ENCODE results near the gene ZNF213.
"Not testable (repeated sequence)": the region's sequence is repeated elsewhere in the genome, so short reads cannot be mapped to it uniquely, and the experiment has no call there.

ZNF213 gene

DNA sequence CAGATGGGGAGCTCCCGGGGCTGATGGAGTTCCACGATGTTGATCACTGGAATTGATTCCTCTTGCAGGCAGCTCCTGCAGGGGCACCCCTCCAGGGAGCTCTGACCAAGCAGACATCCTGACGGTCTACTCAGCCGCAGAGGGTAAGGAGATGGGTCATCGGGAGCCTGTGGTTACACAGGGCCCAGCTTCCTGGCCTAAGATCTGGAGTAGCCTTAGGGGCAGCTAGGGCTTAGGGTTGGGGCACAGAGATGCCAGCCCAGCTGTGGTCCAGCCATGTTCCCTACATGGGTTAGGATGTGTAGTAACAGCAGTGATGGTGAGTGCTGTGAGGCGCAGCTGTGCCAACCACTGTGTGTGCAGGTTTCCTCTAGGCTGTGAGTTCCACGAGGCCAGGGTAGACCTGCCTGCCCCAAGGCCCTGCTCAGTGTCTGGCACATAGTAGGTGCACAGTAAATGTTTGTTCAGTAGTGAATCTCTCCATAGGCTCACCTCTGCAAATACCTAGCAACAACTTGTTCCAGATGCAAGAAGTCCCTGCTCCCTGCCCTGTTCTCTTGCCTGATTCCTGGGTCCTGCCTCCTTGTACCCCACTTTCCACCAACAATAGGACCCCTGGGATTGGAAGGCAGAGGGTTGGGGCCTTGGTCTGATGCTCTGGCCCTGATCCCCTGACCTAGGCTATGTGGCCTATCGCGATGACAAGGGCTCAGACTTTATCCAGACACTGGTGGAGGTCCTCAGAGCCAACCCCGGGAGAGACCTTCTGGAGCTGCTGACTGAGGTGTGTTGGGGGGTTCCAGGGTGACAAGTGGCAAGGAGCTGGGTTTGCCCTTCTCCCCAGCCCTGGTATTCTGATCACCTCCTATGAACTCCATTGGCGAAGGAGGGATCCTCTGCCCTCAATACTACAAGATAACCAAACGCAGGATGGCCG, 13.7 kb downstream of the ZNF213 start:
- no peak for DNase-seq

DNA sequence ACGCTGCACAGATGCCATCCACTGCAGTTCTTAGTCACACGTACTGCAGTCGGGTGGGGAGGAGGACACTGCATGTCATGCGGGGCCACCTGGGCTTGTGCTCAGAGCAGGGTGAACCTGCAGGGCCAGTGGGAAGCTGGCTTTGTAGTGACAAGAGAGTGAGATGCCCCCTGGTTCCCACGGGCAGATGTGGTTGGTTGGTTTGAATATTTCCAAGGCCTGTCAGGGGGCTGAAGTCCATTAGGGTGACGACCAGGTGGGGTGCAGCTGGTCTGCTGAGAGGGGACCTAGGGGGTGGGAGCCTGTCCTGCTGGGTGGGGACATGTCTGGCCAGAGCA, 14.3 kb downstream of the ZNF213 start:
- DNase-seq, result no peak

DNA sequence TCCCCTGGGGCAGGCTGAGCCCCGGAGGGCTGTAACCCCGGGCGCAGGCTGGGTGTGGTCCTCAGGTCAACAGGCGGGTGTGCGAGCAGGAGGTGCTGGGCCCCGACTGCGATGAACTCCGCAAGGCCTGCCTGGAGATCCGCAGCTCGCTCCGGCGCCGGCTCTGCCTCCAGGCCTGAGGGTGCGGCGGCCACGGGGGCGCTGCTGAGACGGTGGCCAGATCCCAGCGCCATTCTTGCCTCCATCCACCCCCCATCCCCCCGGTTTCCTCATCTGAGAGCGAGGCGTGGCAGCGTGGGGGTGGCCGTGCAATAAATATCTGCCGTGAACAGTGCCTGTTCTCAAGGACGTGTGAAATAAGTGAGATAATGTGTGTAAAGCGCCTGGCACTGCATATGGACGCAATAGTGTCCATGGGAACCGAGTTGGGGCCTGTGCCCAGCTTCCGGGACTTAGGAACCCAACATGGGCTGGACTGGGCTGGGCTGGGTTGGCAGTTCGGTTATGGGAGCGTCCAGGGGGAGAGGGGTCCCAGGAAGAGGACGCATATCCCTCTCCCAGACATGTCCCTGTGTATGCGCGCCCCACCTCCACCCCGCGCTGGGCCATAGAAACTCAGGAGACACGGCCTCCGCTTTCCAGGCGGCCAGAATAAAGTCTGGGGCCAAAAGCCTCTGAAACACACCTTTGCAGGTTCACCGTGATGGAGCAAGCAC, 15.0 kb downstream of the ZNF213 start:
- DNase-seq, result peak; percentile 35 to 38

DNA sequence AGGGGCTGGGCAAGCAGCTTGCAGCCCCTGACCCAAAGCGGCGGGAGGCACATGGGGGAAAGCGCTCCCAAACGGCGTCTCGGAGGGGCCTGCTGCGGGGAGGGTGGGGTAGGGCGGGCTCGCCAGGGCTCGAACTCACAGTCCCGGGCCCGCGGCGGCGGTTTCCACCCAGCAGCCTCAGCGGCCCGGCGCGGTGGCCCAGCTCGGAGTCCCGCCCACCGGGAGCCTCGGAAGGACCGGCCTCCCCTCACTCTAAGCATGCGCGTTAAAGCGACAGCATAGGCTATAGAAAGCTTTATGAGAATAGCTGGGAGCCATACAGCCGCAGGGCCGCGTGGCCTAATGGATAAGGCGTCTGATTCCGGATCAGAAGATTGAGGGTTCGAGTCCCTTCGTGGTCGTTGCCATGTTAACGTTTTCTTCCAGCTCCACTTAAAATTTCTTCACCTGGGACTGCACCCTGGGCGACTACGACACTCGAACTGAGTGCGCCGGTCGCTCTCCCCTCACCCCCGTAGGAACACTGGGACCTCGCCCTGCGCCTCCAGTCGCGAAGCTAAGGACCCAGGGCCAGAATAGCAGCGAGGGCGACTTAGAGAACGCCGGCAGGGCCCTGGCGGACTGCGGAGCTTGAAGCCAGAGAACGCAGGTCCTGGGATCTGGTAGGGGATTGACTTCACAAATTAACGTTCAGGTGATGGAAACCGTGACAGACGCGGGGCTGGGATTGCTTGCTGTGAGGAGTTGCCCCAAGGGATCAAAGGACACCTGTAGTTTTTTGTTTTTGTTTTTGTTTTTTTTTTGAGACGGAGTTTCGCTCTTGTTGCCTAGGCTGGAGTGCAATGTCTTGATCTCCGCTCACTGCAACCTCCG, 15.8 kb downstream of the ZNF213 start:
- DNase-seq, result peak; percentile 97 to 98

DNA sequence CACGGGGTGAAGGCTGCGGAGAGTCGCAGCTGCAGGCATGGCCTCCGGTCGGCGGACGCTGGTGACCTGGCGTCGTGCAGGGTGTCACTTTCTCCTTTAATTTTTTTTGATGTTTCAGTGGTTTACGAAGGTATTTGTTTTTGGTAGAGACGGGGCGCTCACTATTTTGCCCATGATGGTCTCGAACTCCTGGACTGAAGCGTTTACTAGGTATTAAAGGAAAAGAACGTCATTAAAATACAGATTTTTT, 17.1 kb downstream of the ZNF213 start:
- DNase-seq, result no peak

DNA sequence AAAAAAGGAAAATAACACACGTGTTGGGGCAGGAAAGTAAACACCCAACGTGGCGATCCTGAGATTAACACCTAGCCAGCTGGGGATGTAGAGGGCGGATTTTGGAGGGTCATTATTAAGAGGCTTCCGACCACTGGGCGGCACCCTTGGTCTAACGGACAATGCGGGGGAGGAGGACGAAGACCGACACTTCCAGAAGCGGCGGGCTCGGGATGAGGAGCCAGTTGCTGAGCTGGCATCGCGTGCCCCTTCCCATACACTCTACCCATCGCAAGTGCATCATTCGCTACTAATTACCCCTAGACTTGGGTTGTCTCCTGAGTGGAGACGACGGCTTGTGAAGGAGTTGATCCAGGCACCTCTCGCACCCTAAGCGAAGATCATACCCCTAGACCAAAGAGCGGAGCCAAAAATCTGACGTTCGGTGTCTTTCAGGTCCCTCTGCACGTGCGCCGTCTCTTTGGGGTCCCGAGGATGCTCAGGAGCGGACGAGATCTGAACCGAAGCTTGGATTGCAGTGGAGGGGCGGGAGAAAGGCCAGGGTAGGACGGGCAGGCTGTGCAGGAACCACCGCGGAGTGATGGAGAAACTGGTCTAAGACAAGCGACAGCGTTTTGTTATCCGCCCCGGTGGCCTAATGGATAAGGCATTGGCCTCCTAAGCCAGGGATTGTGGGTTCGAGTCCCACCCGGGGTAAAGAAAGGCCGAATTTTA, 17.6 kb downstream of the ZNF213 start:
- DNase-seq, result peak; percentile 92

DNA sequence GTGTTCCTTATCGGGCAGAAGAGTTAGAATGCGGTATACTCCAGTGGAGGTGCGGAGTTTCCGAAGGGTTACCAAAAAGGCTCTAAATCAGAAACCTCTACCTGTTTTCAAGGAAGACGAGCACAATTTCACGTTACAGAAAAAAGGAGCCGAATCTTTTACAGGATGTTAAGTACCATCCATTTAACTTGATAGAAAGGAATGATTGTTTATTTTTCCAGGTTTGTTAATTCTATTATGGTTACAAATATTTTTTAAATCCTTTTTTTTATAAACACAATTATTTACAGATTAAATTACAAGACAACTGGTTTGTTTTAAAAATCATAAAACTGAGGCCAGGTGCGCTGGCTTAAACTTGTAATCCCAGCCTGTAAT, 18.2 kb downstream of the ZNF213 start:
- DNase-seq, result no peak

DNA sequence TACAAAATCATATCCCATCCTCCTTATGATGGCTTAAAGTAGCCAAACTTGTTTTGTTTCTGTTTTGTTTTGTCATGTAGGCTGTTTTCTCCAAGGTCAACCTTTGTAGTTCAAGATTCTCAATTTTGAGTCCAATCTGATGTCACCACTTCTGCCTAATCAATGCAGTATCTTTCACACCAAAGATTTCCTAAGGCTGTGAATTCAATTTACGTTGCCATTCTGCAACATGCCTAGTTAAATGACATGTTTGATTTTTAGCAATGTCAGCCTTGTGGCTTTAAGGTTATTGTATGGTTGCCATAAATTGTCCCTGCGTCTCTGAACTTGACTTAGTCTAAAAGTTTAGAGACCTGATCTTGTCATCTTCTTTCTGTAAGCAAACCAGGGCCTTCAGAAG, 20.4 kb downstream of the ZNF213 start:
- DNase-seq, result no peak

DNA sequence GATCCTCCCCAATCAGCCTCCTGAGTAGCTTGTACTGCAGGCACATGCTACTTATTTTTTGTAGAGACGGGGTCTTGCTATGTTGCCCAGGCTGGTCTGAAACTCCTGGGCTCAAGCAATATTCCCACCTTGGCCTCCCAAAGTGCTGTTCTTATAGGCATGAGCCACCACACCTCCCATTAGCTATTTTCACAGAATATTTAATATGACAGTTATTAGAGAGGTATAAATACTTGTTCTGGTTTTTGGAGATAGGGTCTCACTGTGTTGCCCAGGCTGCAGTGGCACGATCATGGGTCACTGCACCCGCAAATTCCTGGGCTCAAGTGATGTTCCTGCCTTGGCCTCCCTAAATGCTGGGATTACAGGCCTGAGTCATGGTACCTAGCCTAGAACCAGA, 21.1 kb downstream of the ZNF213 start:
- DNase-seq, result no peak

DNA sequence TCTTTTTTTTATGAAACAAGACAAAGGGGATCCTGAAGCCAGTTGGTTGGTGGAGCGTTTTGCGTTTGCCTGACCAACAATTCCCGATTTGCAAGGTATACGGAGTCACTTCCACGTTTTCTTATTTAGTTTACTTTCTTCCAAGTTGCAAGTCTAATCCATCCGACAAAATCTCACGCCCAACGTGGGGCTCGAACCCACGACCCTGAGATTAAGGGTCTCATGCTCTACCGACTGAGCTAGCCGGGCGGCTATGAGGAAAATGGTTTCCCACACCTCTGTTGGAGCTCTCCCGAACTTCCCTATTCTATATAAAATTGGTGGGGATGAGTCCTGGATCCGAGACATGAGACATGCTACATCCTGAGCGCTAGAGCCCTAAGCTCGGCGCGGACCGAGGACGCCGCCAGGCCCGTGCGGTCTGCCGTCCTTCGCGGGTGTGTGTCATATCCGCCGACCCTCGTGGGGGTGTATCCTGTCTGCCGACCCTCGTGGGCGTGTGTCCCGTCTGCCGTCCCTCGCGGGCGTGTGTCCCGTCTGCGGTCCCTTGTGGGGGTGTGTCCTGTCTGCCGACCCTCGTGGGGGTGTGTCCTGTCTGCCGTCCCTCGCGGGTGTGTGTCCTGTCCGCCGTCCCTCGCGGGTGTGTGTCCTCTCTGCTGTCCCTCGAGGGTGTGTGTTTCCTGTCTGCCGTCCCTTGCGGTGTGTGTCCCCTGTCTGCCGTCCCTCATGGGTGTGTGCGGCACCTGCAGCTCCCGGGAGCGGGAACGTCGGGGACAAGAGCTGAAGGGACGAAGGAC, 22.6 kb downstream of the ZNF213 start:
- DNase-seq, result peak; percentile 79 to 82

DNA sequence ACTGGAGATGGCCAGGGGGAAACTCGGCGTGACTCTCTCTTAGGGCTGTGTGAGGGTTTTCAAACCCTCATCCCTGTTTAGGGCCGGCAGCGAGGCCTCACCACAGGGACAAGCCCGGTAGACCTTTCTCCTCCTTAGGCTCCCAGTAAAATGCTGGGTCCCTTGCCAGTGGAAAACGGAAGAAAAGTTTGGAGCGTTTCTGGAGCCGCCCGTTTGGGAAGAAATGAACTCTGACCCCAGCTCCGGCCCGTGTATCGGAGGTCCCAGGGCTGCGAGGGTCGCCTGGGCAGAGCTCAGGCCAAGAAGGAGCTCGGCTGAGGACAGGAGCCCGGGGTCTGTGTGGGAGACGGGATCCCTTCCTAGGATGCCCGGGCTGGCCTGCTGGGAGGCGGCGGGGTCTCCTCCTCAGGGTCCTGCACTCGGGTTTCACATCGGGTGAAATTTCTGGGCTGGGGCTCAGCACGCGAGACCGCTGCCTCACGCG, 23.2 kb downstream of the ZNF213 start:
- no peak for DNase-seq

DNA sequence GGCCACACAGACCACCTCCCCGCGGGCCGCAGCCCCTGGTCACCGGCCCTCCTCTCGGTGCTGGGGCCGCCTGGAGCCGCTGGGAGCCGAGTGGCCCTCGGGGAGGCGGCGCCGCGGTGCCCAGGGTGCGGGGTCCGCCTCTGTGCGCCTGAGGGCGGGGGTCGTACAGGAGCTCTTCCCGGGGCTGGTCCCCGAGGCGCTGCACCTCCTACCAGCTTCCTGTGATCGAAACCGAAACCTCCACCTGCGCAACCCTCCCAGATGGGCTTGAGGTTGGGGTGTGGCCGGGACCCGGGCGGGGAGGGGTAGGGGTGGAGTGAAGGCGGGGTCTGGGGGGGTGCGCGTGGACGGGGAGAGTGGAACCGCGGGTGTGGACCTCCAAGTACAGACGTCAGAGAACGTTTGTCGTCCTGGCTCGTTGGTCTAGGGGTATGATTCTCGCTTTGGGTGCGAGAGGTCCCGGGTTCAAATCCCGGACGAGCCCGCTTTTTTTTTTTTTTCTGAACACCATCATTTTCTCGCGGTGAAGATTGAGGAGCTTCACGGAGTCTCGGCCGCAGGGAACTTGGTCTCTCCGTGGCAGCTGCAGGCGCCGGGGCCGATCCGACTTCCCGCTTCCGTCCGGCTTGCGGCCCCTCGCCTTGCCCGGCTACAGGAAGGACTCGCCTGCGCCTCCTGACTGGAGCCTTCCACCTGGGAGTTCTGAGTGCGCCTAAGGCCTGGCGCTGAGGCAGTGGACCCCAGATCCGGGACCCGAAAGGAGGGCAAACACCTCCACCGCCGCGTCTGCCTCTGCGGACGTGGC, 23.9 kb downstream of the ZNF213 start:
- peak; percentile 64 to 78 for DNase-seq

DNA sequence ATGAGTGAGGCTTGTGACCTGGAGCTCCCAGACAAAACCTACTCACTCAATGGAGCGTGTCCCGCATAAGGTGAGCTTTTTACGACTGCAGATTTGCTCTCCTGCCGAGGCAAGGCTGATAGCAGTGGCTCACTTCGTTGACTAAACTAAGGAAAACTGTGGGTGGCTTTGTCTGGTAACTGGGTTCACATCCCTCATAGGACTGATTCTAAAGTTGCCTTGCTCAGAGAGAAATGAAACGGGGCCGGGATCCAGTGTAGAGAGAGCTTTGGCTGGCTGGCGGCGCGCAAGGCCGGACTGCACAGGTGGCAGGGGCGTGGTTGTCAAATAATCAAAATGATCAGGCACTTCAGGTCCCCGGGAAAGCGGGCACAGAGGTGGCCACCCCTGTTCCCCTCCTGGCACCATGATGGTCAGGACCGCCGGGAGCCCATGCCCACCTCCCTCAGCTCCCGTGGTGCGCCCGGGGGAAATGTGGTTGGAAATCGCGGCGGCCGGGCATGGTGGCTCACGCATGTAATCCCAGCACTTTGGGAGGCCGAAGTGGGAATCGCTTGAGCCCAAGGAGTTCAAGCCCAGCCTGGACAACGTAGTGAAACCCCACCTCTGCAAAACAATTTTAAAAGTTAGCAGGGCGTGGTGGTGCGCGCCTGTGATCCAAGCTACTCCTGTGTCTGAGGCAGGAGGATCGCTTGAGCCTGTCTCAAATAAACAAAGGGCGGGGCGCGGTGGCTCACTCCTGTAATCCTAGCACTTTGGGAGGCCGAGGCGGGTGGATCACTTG, 26.6 kb downstream of the ZNF213 start:
- DNase-seq, result peak in 1 of 2 experiments; percentile 64

DNA sequence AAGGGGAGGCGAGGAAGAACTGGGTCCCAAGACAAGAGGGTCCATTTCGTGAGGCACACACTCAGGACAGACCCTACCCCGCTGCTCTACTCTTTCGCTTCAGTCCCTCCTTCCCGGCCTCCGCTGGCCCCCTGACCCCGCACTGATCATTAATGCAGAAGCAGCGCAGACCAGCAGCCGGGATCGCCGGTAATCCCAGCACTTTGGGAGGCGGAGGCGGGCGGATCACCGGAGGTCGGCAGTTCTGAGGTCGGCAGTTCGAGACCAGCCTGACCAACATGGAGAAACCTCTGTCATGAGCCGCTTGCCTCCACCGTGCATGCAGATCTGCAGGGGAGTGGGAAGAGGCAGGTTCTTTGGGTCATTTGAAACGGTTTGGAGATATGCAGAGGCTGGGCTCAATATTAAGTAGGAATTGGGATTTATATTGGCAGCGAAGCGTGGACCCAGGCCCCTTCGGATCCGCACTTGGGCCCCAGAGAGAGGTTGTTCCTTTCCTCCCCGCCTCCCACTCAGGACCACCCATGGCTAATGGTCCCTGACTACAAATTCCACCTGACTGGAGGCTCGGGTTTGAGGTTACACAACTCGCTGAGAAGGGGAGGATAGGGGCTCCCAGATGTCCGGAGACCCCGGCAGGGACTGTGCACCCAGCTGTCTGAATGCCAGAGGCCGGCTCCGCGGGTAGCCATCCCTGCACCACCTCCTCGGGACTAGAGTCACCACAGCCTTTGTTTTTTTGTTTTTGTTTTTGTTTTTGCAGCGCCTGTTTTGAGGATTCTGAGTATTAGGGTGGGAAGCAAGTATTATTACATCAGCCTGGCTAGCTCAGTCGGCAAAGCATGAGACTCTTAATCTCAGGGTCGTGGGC, 29.5 kb downstream of the ZNF213 start:
- no peak for DNase-seq

DNA sequence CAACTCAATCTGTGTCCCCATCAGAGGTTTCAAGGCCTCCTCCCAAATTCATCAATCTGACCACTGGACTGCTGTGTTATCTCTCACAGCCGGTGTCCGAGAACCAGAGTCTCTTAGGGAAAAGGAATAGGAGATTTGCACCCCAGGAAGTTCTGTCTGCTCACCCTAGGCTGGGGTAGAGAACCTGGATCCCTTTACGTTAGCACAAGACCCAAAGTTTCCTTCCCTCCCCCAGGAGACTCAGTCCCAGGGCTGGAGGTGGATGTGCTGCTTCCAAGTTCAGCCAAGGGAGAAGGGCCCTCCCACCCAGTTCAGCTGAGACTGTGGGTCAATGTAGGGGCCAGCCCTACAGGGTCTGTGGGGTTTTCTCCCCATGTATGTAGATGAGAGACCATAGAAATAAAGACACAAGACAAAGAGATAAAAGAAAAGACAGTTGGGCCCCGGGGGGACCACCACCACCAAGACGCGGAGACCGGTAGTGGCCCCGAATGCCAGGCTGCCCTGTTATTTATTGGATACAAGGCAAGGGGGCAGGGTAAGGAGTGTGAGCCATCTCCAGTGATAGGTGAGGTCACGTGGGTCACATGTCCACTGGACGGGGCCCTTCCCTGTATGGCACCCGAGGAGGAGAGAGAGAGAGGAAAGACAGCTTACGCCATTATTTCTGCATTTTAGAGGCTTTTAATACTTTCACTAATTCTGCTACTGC, 30.4 kb downstream of the ZNF213 start:
- DNase-seq, result no peak

DNA sequence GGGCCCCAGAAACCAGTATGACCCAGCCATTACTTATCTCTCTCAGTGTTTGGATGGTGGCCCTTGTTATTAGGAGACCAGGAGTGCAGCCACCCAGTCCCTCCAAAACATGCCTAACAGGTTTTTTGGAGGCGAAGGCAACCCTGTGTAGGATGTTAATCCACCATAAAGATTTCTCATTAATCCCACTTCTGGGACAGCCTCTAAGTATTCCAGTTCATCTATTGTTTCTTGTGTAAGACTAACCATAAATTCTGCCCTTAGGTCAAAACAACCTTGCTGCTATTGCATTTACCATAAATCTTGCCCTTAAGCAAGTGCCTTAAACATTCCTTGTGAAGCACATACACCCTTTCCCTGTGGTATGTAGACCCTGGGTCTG, 31.7 kb downstream of the ZNF213 start:
- no peak for DNase-seq

DNA sequence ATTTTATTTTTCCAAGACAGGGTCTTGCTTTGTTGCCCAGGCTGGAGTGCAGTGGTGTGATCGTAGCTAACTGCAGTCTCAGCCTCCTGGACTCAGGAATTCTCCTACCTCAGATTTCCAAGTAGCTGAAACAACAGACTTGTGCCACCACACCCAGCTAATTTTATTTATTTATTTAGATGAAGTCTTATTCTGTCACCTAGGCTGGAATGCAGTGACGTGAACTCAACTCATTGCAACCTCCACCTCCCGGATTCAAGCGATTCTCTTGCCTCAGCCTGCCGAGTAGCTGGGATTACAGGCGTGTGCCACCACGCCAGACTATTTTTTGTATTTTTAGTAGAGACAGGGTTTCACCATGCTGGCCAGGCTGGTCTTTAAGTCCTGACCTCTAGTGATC, 33.9 kb downstream of the ZNF213 start:
- DNase-seq, result not testable (repeated sequence)

DNA sequence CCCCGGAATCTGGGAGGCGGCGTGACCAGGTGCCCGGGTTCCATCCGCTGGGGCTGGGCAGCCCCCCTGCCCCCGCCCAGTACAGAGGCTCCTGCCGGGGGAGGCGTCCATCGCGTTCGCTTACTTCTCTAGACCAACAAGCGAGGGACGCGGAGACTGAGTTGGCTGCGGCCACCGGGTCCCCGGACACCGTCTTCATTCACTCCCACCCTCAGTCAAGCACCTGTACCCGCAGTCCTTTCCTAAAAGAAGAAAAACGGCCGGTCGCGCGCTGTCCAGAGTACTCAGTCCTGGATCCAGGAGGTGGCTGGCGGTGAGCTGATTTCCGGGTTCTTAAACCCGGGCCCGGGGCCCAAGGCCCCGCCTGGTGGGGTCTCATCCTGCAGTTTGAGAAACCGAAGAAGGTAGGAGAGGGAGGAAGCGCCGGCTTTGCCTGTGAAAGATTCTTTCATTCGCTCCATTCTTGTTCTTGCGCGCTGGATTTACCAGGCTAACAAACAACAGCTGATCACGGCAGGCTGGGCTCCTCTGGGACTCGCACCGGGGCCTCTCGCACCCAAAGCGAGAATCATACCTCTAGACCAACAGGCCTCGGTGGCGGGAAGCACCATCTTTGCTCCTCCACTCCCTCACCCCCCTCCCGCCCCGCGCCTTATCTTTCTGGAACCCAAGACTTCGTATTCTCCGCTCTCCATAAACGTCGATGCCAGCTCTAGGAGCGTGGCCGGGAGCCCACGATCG, 35.8 kb downstream of the ZNF213 start:
- DNase-seq, result no peak

Data from NCI-H1930 (cell line).